GM10266 (cell line): Measurements from ENCODE around the gene MYCBPAP.

Experiments used
- DNase-seq: peaks from one replicate; pipeline ENCODE4 v3.0.0; 2012; ENCODE audit errors: extremely low spot score
- TF ChIP-seq, protein P1 (sequence below): IDR thresholded peaks from 2 replicates; pipeline ENCODE4 v1.5.1; 2012; ENCODE audit warnings: mild to moderate bottlenecking, low read depth; ENCODE audit not compliant: control insufficient read depth, insufficient read depth; ENCODE audit errors: missing control alignments

Gene MYCBPAP

GRCh38 chr17:50479522-50480141 is 28.6 kb upstream of the MYCBPAP start:
- TF ChIP-seq, protein P1, sequence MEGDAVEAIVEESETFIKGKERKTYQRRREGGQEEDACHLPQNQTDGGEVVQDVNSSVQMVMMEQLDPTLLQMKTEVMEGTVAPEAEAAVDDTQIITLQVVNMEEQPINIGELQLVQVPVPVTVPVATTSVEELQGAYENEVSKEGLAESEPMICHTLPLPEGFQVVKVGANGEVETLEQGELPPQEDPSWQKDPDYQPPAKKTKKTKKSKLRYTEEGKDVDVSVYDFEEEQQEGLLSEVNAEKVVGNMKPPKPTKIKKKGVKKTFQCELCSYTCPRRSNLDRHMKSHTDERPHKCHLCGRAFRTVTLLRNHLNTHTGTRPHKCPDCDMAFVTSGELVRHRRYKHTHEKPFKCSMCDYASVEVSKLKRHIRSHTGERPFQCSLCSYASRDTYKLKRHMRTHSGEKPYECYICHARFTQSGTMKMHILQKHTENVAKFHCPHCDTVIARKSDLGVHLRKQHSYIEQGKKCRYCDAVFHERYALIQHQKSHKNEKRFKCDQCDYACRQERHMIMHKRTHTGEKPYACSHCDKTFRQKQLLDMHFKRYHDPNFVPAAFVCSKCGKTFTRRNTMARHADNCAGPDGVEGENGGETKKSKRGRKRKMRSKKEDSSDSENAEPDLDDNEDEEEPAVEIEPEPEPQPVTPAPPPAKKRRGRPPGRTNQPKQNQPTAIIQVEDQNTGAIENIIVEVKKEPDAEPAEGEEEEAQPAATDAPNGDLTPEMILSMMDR: peak; percentile 71
- peak; percentile 83 for DNase-seq

DNA sequence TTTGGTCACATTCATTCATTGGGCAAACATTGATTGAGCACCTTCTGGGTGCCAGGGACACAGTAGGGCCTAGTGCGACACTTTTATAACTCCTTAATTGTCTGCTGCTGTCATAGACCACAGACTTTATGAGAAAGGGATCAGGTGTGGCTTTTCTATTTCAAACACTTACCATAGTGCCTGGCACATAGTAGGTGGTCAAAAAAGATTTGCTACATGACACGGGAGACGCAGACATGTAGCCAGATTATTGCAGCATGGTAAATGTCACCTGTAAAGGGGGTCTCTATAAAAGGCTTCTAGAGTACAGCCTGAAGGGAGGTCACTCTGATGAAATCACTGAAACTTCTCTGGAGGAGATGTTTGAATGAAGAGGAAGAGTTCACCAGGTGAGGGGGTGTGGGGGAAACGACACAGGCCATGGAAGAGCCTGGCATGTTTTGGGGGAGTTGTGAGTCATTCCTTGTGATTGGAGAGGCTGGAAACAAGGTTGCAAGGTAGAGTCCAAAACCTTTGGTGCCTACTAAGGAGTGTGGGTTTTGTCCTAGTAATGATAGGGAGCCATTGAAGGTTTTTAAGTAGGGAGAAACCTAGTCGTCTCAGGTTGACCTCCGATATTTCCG is 28.0 kb upstream of the MYCBPAP start:
- TF ChIP-seq, protein P1: no peak
- DNase-seq: no peak

GRCh38 chr17:50480854-50481490 is 27.3 kb upstream of the MYCBPAP start:
- no peak for DNase-seq
- TF ChIP-seq, protein P1: no peak

GRCh38 chr17:50481648-50482047 is 26.6 kb upstream of the MYCBPAP start:
- DNase-seq: no peak
- TF ChIP-seq, protein P1: no peak

GRCh38 chr17:50482110-50482509 is 26.1 kb upstream of the MYCBPAP start:
- DNase-seq: no peak
- TF ChIP-seq, protein P1: no peak

GRCh38 chr17:50482516-50482915 is 25.7 kb upstream of the MYCBPAP start:
- TF ChIP-seq, protein P1: peak; percentile 96

DNA sequence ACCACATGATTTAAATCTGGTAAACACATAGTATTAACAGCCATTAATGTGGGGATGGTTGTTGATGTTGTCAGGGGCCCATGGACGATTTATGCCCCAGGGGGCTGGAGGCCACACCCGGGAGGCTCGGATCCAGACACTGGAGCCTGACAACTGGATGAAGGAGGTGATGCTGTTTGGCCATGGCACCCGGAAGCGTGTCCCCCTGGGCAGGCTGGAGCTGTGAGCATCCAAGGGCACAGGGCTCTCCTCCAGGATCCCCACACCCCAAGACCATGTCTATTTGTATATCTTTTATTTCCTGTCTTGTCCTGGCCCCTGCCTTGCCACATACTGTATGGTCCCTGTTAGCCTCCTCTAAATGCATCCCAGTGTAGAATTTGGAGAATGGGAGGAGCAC is 25.0 kb upstream of the MYCBPAP start:
- DNase-seq: no peak
- TF ChIP-seq, protein P1: no peak

More at GRCh38 chr17:50482516-50482915, 25.7 kb upstream of the MYCBPAP start:
- DNase-seq: peak; percentile 81
